GM12878 (cell line): ENCODE results near the gene GPX7. TPM values are rescaled to one million over a fixed set of nuclear protein-coding genes. Genes with fewer than 3 reads are reported as not detected.
A peak's percentile ranks its signal among the peaks of the same experiment; 100 is the strongest.

ENCODE experiments used
- ATAC-seq: fragments of 200-7000 bp; cut with Tn5 transposase; 3 replicates; pipeline ENCODE4 v1.9.1; 2020; ENCODE audit warnings: mild to moderate bottlenecking, moderate library complexity
- BruUV-seq: library from RNA; stranded (reverse); fragments of 400-500 nt; replicated peaks from 2 replicates; lab custom pipeline; 2021; lab: Mats Ljungman, UMichigan
- CTCF ChIA-PET: fragments of 300-600 bp; sonication (Branson Sonifier 250); formaldehyde crosslinking; extraction: SDS; loops from one replicate; lab custom pipeline; 2021; ENCODE audit warnings: inconsistent platforms; lab: Yijun Ruan, JAX
- POLR2A ChIA-PET: fragments of 350-600 bp; formaldehyde crosslinking; extraction: SDS; loops from one replicate; lab custom pipeline; 2021; ENCODE audit warnings: inconsistent platforms; lab: Charles Lee
- RAD21 ChIA-PET: fragments of 300-600 bp; sonication (Branson Sonifier 250); formaldehyde crosslinking; loops from one replicate; lab custom pipeline; 2023; ENCODE audit warnings: antibody characterized with exemption; ENCODE audit not compliant: unreplicated experiment; lab: Charles Lee
- SMC1A ChIA-PET: fragments of 300-600 bp; sonication (Branson Sonifier 250); formaldehyde crosslinking; loops from one replicate; lab custom pipeline; 2023; ENCODE audit not compliant: unreplicated experiment, uncharacterized antibody; lab: Charles Lee
- DNase-seq: peaks from one replicate; pipeline ENCODE4 v3.0.0-alpha.2; 2011; ENCODE audit warnings: low read depth, low spot score
- FAIRE-seq: peaks from 3 replicates; lab custom pipeline; 2011; peaks lifted over from hg19 to GRCh38; lab: Jason Lieb, UNC
- H2AFZ ChIP-seq: 2 replicates; pipeline ENCODE4 v1.6.0; 2011; ENCODE audit warnings: low read depth, low read length, control low read depth; ENCODE audit not compliant: control insufficient read depth
- H3K27ac ChIP-seq: 2 replicates; pipeline ENCODE4 v1.5.1; 2011; ENCODE audit warnings: control low read depth; ENCODE audit not compliant: control insufficient read depth, insufficient read depth
- H3K27me3 ChIP-seq, 2 experiments: replicated peaks in 1 of 2; 2 replicates each; pipeline versions ENCODE4 v1.6.0 to v1.6.1; 2011; ENCODE audit warnings: low read length in 1 of 2; ENCODE audit not compliant: control insufficient read depth in 2 of 2, insufficient read depth in 2 of 2
- H3K36me3 ChIP-seq, 2 experiments: 2 replicates each; pipeline ENCODE4 v1.5.1; 2011; ENCODE audit warnings: low read length in 1 of 2; ENCODE audit not compliant: control insufficient read depth in 2 of 2, insufficient read depth in 2 of 2
- H3K4me1 ChIP-seq: 2 replicates; pipeline ENCODE4 v1.6.1; 2011; ENCODE audit warnings: mild to moderate bottlenecking, low read length, moderate library complexity, mixed read lengths; ENCODE audit not compliant: control insufficient read depth, insufficient read depth
- H3K4me2 ChIP-seq: 2 replicates; pipeline ENCODE4 v1.6.0; 2011; ENCODE audit warnings: control low read depth; ENCODE audit not compliant: control insufficient read depth, insufficient read depth
- H3K4me3 ChIP-seq: fragments of 200-600 bp; sonication (generic); 2 replicates; pipeline ENCODE4 v1.5.1; 2016
- H3K79me2 ChIP-seq: 2 replicates; pipeline ENCODE4 v1.6.0; 2011; ENCODE audit warnings: low read length; ENCODE audit not compliant: control insufficient read depth, insufficient read depth
- H3K9ac ChIP-seq: 2 replicates; pipeline ENCODE4 v1.8.0; 2011; ENCODE audit warnings: low read length, control low read depth, mixed read lengths; ENCODE audit not compliant: control insufficient read depth, insufficient read depth
- H3K9me3 ChIP-seq: replicated peaks from 3 replicates; pipeline ENCODE4 v1.5.1; 2011; ENCODE audit warnings: mild to moderate bottlenecking, low read length; ENCODE audit not compliant: control insufficient read depth, insufficient read depth
- H4K20me1 ChIP-seq: 2 replicates; pipeline ENCODE4 v1.6.0; 2011; ENCODE audit not compliant: control insufficient read depth, insufficient read depth
- ASH2L ChIP-seq: fragments of 300-600, 200-600 bp; sonication (generic); IDR thresholded peaks from 2 replicates; pipeline ENCODE4 v1.6.1; 2017; ENCODE audit warnings: low read depth, mild to moderate bottlenecking, borderline replicate concordance
- BHLHE40 ChIP-seq, 2 experiments: fragments of 450-650 bp in 1 of 2; IDR thresholded peaks; 2 replicates each; pipeline ENCODE4 v1.6.1; 2011 to 2017; ENCODE audit warnings: low read depth in 2 of 2, borderline replicate concordance in 1 of 2, improper control_type of control experiment in 1 of 2, low read length in 1 of 2, mild to moderate bottlenecking in 1 of 2
- CBFB ChIP-seq: IDR thresholded peaks from 2 replicates; pipeline ENCODE4 v1.6.1; 2016; ENCODE audit warnings: antibody characterized with exemption, low read depth
- FOXM1 ChIP-seq: IDR thresholded peaks from 2 replicates; pipeline ENCODE4 v1.6.1; 2012; ENCODE audit warnings: low read depth, mild to moderate bottlenecking, inconsistent platforms, low read length, moderate library complexity
- MEF2B ChIP-seq: fragments of 450-650 bp; IDR thresholded peaks from 2 replicates; pipeline ENCODE4 v1.6.1; 2018; ENCODE audit warnings: mild to moderate bottlenecking, moderate library complexity; ENCODE audit not compliant: partially characterized antibody, poor library complexity, severe bottlenecking
- MTA2 ChIP-seq: fragments of 450-650 bp; IDR thresholded peaks from 2 replicates; pipeline ENCODE4 v1.6.1; 2016; ENCODE audit warnings: low read depth, mild to moderate bottlenecking, moderate library complexity
- NR2F1 ChIP-seq: fragments of 450-650 bp; conservative IDR thresholded peaks from 2 replicates; pipeline ENCODE4 v1.6.1; 2017; ENCODE audit warnings: mild to moderate bottlenecking
- RB1 ChIP-seq: fragments of 450-650 bp; formaldehyde crosslinking; IDR thresholded peaks from 2 replicates; pipeline ENCODE4 v1.6.1; 2017; ENCODE audit warnings: mild to moderate bottlenecking, borderline replicate concordance
- ZNF687 ChIP-seq: fragments of 450-650 bp; IDR thresholded peaks from 2 replicates; pipeline ENCODE4 v1.6.1; 2017; ENCODE audit warnings: mild to moderate bottlenecking, moderate library complexity
- WGBS: methylation state at CpG from one replicate; pipeline ENCODE4 v1.1.6; 2016; ENCODE audit warnings: low lambda C conversion rate; ENCODE audit not compliant: insufficient replicate concordance, insufficient coverage; ENCODE audit errors: missing lambda C conversion rate; 5-methylcytosine and 5-hydroxymethylcytosine counted together
- in situ Hi-C: fragments of 300-500 bp; cut with MboI; formaldehyde crosslinking; loops from 9 replicates; pipeline ENCODE4 v1.14.3; 2018; ENCODE audit warnings: mixed read lengths
- intact Hi-C: fragments of 100-400 bp; cut with micrococcal nuclease; formaldehyde crosslinking; loops from one replicate; pipeline ENCODE4 v1.14.2; 2022; ENCODE audit not compliant: unreplicated experiment
- polyA plus RNA-seq, 11 experiments: library from polyadenylated mRNA; depleted of rRNA in 4 of 11; unstranded in 6 of 11; stranded (reverse) in 5 of 11; fragments of >200 nt; fragmentation: Nextera tagmentation in 4 of 11; fragmentation: Illumina TruSeq in 1 of 11; extraction: Ambion mirVana in 4 of 11; extraction: Trizol in 1 of 11; gene quantifications; 1 replicate in 1 of 11; 2 replicates in 10 of 11; pipeline versions ENCODE4 v1.2.1 to v1.2.3, GENCODE V29; 2011 to 2016; ENCODE audit warnings: inconsistent platforms in 2 of 11, missing spikeins in 2 of 11, low read depth in 1 of 11
- total RNA-seq, 4 experiments: library from RNA; depleted of rRNA in 3 of 4; stranded (reverse); fragments of >200 nt in 3 of 4; fragmentation: Illumina TruSeq in 1 of 4; extraction: Trizol in 1 of 4; gene quantifications; 2 replicates each; pipeline versions ENCODE4 v1.2.1 to v1.2.3, GENCODE V29; 2013 to 2021
- TF ChIP-seq, protein P1 (sequence below): fragments of 450-650 bp; IDR thresholded peaks from 2 replicates; pipeline ENCODE4 v1.6.1; 2014; ENCODE audit warnings: mild to moderate bottlenecking
- TF ChIP-seq, protein P2 (sequence below): fragments of 450-650 bp; IDR thresholded peaks from 2 replicates; pipeline ENCODE4 v1.6.1; 2017; ENCODE audit warnings: mild to moderate bottlenecking, moderate library complexity

Gene GPX7
- total and polyA plus RNA-seq, 10 of the 15 experiments (the other 5 are each of a cell fraction or from before 2014, with no cell fraction given): 1.9 to 4.2 (median 2.5) TPM; not detected in 1

- TF ChIP-seq, protein P1, sequence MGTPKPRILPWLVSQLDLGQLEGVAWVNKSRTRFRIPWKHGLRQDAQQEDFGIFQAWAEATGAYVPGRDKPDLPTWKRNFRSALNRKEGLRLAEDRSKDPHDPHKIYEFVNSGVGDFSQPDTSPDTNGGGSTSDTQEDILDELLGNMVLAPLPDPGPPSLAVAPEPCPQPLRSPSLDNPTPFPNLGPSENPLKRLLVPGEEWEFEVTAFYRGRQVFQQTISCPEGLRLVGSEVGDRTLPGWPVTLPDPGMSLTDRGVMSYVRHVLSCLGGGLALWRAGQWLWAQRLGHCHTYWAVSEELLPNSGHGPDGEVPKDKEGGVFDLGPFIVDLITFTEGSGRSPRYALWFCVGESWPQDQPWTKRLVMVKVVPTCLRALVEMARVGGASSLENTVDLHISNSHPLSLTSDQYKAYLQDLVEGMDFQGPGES: no peak
These were observed 31.9 kb downstream of the GPX7 start (continued) for GRCh38 chr1:52634111-52634510.

DNA sequence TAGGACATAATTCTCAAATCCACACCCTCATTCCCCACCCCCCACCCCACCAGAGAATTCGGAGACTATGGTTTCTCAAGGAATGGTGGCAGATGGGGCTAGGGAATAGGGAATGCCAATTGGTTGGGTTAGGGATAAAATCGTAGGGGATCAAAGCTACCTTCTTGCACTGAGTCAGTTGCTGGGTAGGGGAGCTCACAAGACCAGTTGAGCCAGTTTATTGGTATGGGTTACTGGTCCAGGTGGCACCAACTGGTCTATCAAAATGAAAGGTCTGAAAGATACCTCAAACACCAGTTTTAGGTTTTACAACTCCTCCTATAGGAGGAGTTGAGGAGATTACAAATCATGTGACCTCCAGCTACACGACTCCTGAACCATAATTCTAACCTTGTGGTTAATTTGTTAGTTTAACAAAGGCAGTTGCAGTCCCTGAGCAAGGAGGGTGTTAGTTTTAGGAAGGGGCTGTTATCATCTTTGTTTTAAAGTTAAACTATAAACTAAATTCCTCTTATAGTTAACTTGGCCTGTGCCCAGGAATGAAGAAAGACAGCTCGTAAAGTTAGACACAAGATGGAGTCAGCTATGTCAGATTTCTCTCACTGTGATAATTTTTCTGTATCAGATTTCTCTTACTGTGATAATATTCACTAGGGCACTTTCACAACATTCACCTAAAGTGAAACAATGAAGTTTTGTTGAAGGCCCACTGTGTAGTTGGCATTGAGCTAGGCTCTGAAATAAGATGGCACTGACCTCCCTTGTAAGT, 33.3 kb downstream of the GPX7 start:
- BruUV-seq: no TSS peak
- intact Hi-C loops: no loop called here
- no peak for ATAC-seq
- Histone ChIP-seq H3K36me3 (no peaks in the 10 kb centered on the region), H3K4me2 (no peak overlapping the region), H3K79me2 (no peaks in the 10 kb centered on the region), H2AFZ (no peak overlapping the region), H3K9me3 (no peaks in the 10 kb centered on the region; the same call in 2 of the 3 replicates), H3K27ac (no peak overlapping the region), H3K9ac (no peak overlapping the region), H3K4me1 (peaks cover 38% of the 10 kb centered on the region), H4K20me1 (no peaks in the 10 kb centered on the region), H3K4me3 (no peak overlapping the region), H3K27me3 (peaks cover 1 to 8% of the 10 kb centered on the region in 2 experiments; a peak in 2 of 4 replicates)
- no peak for FAIRE-seq
- ChIA-PET CTCF (interaction anchor here (0.7 to 1.8 kb wide), 3 partner anchors 13 to 103 kb away, joined by 3 to 6 read pairs (median 3); partner anchors contain the start of gene TUT4), RAD21 (interaction anchor here (1.0 to 1.1 kb wide), 3 partner anchors 14 to 51 kb away, joined by 3 read pairs; no protein-coding TSS in a partner anchor), POLR2A (interaction anchor here (0.5 to 1.1 kb wide), 2 partner anchors 13 to 83 kb away, joined by 3 to 6 read pairs; partner anchors contain the start of gene TUT4), SMC1A (interaction anchor here (0.7 to 4.0 kb wide), 8 partner anchors 24 to 605 kb away, joined by 3 to 26 read pairs (median 5); partner anchors contain the start of gene GPX7)
- DNase-seq: no peak
- WGBS: 73% methylated on average over 4 of the region's 4 CpGs
- in situ Hi-C loops: no loop called here
- TF ChIP-seq ASH2L (no peak), FOXM1 (no peak), CBFB (no peak), MEF2B (peak; percentile 20), ZNF687 (peak; percentile 76), RB1 (no peak), BHLHE40 (IDR thresholded peaks at IDR 0.05; ENCODE audit: borderline replicate concordance in 1 of 2, low read depth in 2 of 2, low read length in 1 of 2) (peak in 1 of 2 experiments; percentile 19; a peak in 1 of 4 replicates), NR2F1 (0 out of 2 replicates have a peak, but pooled peaks have one; percentile 19), MTA2 (peak; percentile 20; the same call in 1 of the 2 replicates)
- TF ChIP-seq, protein P2, sequence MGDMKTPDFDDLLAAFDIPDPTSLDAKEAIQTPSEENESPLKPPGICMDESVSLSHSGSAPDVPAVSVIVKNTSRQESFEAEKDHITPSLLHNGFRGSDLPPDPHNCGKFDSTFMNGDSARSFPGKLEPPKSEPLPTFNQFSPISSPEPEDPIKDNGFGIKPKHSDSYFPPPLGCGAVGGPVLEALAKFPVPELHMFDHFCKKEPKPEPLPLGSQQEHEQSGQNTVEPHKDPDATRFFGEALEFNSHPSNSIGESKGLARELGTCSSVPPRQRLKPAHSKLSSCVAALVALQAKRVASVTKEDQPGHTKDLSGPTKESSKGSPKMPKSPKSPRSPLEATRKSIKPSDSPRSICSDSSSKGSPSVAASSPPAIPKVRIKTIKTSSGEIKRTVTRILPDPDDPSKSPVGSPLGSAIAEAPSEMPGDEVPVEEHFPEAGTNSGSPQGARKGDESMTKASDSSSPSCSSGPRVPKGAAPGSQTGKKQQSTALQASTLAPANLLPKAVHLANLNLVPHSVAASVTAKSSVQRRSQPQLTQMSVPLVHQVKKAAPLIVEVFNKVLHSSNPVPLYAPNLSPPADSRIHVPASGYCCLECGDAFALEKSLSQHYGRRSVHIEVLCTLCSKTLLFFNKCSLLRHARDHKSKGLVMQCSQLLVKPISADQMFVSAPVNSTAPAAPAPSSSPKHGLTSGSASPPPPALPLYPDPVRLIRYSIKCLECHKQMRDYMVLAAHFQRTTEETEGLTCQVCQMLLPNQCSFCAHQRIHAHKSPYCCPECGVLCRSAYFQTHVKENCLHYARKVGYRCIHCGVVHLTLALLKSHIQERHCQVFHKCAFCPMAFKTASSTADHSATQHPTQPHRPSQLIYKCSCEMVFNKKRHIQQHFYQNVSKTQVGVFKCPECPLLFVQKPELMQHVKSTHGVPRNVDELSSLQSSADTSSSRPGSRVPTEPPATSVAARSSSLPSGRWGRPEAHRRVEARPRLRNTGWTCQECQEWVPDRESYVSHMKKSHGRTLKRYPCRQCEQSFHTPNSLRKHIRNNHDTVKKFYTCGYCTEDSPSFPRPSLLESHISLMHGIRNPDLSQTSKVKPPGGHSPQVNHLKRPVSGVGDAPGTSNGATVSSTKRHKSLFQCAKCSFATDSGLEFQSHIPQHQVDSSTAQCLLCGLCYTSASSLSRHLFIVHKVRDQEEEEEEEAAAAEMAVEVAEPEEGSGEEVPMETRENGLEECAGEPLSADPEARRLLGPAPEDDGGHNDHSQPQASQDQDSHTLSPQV: peak; percentile 94
